AG09319 (cell line): ENCODE measurements around the gene ADM.
A peak's percentile ranks its signal among the peaks of the same experiment; 100 is the strongest.
"Not testable (repeated sequence)": the region's sequence is repeated elsewhere in the genome, so short reads cannot be mapped to it uniquely, and the experiment has no call there.

Experiments used
- DNase-seq: peaks from one replicate; pipeline ENCODE4 v3.0.0-alpha.2; 2010; ENCODE audit warnings: low read depth; ENCODE audit errors: extremely low read depth
- CTCF ChIP-seq: IDR thresholded peaks from 2 replicates; pipeline ENCODE4 v1.5.1; 2011; ENCODE audit warnings: low read depth, mild to moderate bottlenecking, inconsistent platforms, low read length, moderate library complexity

Gene ADM

GRCh38 chr11:10304495-10305261 is at the start of gene ADM:
Gene ADM, plus strand, starts transcription at chr11:10305073. Its CDS starts 628 bp downstream, at chr11:10305701.
- peak; percentile 93 for DNase-seq

GRCh38 chr11:10255388-10256125 is 49.3 kb upstream of the ADM start:
- DNase-seq, result no peak

More at GRCh38 chr11:10304495-10305261, at the start of gene ADM:
- peak; percentile 45 for TF ChIP-seq CTCF

GRCh38 chr11:10257478-10257877 is 47.4 kb upstream of the ADM start:
- TF ChIP-seq CTCF, result no peak
- no peak for DNase-seq

More at GRCh38 chr11:10255388-10256125, 49.3 kb upstream of the ADM start:
- TF ChIP-seq CTCF, result no peak

- no peak for TF ChIP-seq CTCF
- DNase-seq, result no peak
Measured at GRCh38 chr11:10261821-10262220, 43.1 kb upstream of the ADM start.

GRCh38 chr11:10263929-10264328 is 40.9 kb upstream of the ADM start:
- peak; percentile 8 for DNase-seq
- TF ChIP-seq CTCF, result no peak

- DNase-seq, result not testable (repeated sequence)
Measured at GRCh38 chr11:10264716-10265115, 40.2 kb upstream of the ADM start.

- no peak for TF ChIP-seq CTCF
- no peak for DNase-seq
Measured at GRCh38 chr11:10265936-10266335, 38.9 kb upstream of the ADM start.
